Lung (tissue), 12 donors: Measurements from ENCODE around the gene CREB5. TPM values are rescaled to one million over a fixed set of nuclear protein-coding genes. Genes with fewer than 3 reads are reported as not detected.

Experiments
- ATAC-seq: fragments of 200-7000 bp; cut with Tn5 transposase; one replicate; pipeline ENCODE4 v1.9.1; 2020; ENCODE audit warnings: moderate number of reproducible peaks; ENCODE audit not compliant: insufficient read depth, low FRiP score
- DNase-seq, 3 donors: peaks; one replicate each; pipeline ENCODE4 v3.0.0-alpha.2; 2013 to 2017
- H3K27ac ChIP-seq, 2 donors: one replicate each; pipeline ENCODE4 v1.5.1; 2013; ENCODE audit warnings: mild to moderate bottlenecking in 2 of 2, moderate library complexity in 2 of 2, control low read depth in 1 of 2, inconsistent platforms in 1 of 2, low read depth in 1 of 2, low read length in 1 of 2
- H3K27me3 ChIP-seq, 3 donors: one replicate each; pipeline ENCODE4 v1.5.1; 2013; ENCODE audit warnings: low read length in 2 of 3; ENCODE audit not compliant: control insufficient read depth in 3 of 3, insufficient read depth in 3 of 3
- H3K36me3 ChIP-seq, 4 donors: one replicate each; pipeline ENCODE4 v1.5.1; 2013; ENCODE audit warnings: low read length in 4 of 4, mild to moderate bottlenecking in 1 of 4, moderate library complexity in 1 of 4; ENCODE audit not compliant: control insufficient read depth in 4 of 4, insufficient read depth in 4 of 4
- H3K4me1 ChIP-seq, 5 donors: one replicate each; pipeline ENCODE4 v1.5.1; 2013; ENCODE audit warnings: low read length in 5 of 5, mild to moderate bottlenecking in 2 of 5, moderate library complexity in 1 of 5; ENCODE audit not compliant: control insufficient read depth in 5 of 5, insufficient read depth in 5 of 5
- H3K4me3 ChIP-seq: one replicate; pipeline ENCODE4 v1.5.1; 2013; ENCODE audit warnings: mild to moderate bottlenecking, control low read depth, moderate library complexity
- H3K9ac ChIP-seq, 2 donors: one replicate each; pipeline ENCODE4 v1.5.1; 2013; ENCODE audit warnings: low read length in 2 of 2, control low read depth in 1 of 2; ENCODE audit not compliant: insufficient read depth in 1 of 2
- H3K9me3 ChIP-seq, 4 donors: one replicate each; pipeline ENCODE4 v1.5.1; 2013; ENCODE audit warnings: low read length in 3 of 4, mild to moderate bottlenecking in 1 of 4, moderate library complexity in 1 of 4; ENCODE audit not compliant: control insufficient read depth in 4 of 4, insufficient read depth in 3 of 4
- CTCF ChIP-seq: IDR thresholded peaks from 2 replicates; pipeline ENCODE4 v1.5.1; 2012; ENCODE audit warnings: mild to moderate bottlenecking; ENCODE audit errors: control extremely low read depth, extremely low read depth
- WGBS, 2 donors: extraction: QIAGEN DNeasy Blood & Tissue Kit; methylation state at CpG; one replicate each; pipeline ENCODE4 v1.1.7; 2013; 5-methylcytosine and 5-hydroxymethylcytosine counted together
- polyA plus RNA-seq, 2 donors: library from polyadenylated mRNA; stranded (reverse); fragments of 200-250 nt; gene quantifications; one replicate each; pipeline ENCODE4 v1.2.1, GENCODE V29; 2013
- total RNA-seq, 2 donors: library from RNA; depleted of rRNA in 1 of 2; stranded (reverse); fragments of >200 nt in 1 of 2; gene quantifications; one replicate each; pipeline ENCODE4 v1.2.1, GENCODE V29; 2014 to 2021
- donor health status: control.
- donor health status: control.
- donor health status: Bipolar disorder and iron deficiency.
- donor health status: healthy.
- donor health status: DM: yes; HTN: yes; CAD: no.

CREB5 gene
- total and polyA plus RNA-seq, 4 donors, result 2.7 to 23.1 (median 9.6) TPM

DNA sequence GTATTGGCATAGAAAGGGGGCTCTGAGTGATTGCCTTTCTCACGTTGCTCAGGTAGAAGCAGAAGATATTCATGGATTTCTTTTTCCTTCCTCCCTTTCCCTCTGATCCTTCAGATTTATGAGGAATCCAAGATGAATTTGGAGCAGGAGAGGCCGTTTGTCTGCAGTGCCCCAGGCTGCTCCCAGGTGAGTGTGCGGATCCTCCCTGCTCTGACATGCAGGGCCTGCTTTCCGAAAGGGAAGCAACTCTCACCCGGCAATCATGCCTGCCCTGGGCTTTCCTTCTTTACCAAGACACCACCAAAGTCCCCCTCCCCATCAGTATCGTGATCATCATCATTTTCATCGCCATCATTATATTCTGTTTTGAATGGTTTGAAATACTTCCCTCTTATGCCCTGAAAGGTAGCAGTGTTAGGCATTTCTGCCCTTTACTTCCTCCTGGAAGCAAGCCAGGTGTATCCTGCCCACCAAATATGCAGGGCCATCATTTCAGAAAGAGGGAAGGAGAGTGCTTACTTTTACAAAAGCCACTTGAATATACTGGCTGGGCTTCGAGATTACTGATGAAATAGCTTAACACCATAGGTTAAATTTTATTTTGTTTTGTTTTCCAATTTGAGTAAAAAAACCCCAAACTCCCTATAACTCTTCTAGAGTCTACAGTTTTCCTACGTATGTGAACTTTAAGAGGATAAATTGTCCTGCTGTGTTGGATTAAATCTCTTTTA, 75.9 kb downstream of the CREB5 start:
- Histone ChIP-seq H3K9ac (no peak overlapping the region), H3K36me3 (no peaks in the 10 kb centered on the region), H3K4me1 (peaks cover 0 to 5% (median 0%) of the 10 kb centered on the region in 5 donors), H3K27ac (no peak overlapping the region), H3K4me3 (no peak overlapping the region), H3K9me3 (peaks cover 0 to 2% (median 0%) of the 10 kb centered on the region in 4 donors), H3K27me3 (no peaks in the 10 kb centered on the region)
- TF ChIP-seq CTCF, result no peak
- DNase-seq (peak; percentile 22 to 63 (median 36)), ATAC-seq (no peak)
- 58 to 62% methylated on average over 9 of the region's 9 CpGs for WGBS, 2 donors

DNA sequence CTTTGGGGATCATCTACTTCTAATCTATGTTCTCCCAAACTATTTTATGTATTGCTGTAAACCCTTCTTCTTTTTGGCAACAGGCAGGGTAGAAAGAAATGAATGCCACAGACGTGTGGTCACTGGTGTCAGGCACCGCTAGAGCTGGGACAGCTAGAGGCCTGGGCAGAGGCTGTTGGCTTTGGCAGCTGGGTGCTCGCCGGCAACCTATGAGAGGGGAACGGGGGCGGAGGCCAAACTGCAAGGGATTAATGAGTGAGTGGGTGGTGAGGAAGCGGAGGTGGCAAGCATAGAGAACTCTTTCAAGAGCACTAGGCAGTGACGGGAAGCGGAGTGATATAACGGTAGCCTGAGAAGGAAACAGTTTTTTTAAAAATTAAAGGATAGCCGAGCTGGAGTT, 78.5 kb downstream of the CREB5 start:
- peaks cover 0 to 2% (median 0%) of the 10 kb centered on the region in 4 donors for H3K36me3 ChIP-seq
- H3K27me3 ChIP-seq, result no peaks in the 10 kb centered on the region
- DNase-seq (no peak), ATAC-seq (no peak)
- whole genome bisulfite sequencing, 2 donors, result 90 to 96% methylated on average over 11 of the region's 11 CpGs
- no peak overlapping the region for H3K9ac ChIP-seq
- no peak for TF ChIP-seq CTCF
- peaks cover 0 to 5% (median 0%) of the 10 kb centered on the region in 5 donors for H3K4me1 ChIP-seq
- no peak overlapping the region for H3K27ac ChIP-seq
- no peak overlapping the region for H3K4me3 ChIP-seq
- peaks cover 0 to 2% (median 0%) of the 10 kb centered on the region in 4 donors for H3K9me3 ChIP-seq

DNA sequence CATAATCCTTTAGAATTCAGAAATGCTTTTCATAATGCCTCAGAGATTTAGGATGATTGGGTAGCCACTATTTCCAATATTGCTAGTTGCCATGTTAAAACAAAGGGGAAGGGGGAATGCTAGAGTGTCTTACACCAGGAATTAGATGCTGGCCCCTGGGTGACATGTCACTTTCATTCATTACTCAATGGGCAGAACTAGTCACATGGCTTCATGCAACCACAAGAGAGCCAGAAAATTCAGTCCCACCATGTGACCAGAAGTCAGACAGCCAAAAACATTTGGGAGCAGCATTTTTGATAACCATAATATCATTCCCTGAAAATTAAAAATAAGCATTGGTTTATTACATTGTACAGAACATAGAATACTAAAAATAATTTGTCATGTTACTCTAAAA, 81.2 kb downstream of the CREB5 start:
- Histone ChIP-seq H3K27ac (no peak overlapping the region), H3K27me3 (no peaks in the 10 kb centered on the region), H3K9ac (no peak overlapping the region), H3K4me3 (no peak overlapping the region), H3K36me3 (peaks cover 0 to 2% (median 0%) of the 10 kb centered on the region in 4 donors), H3K9me3 (no peaks in the 10 kb centered on the region), H3K4me1 (no peaks in the 10 kb centered on the region)
- TF ChIP-seq CTCF, result no peak
- no peak for DNase-seq
- ATAC-seq, result no peak
